ENCODE results near the gene FOXA3.

DNA sequence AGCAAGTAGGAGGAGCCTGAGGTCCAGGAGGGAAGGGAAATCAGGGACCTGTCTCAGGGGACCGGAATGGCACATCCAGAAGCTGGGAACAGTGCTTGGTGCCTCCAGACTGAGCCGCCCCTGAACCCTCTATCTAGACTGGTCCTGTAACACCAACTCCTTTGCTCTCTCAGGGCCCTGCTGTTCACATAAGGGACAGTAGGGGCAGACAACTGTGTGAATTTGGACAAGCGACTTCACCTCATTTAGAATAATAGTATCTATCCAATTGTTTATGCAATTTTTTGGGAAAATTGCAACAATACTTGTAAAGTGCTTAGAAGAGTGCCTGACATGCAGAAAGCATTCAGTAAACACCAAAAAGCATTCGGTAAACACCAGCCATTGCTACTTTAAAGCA lies 15.2 kb upstream of the FOXA3 start:
- TF ChIP-seq ZNF843 (tag by site-specific recombination; IDR thresholded peaks at IDR 0.05) (no peak), ZNF791 (tag by site-specific recombination; IDR thresholded peaks at IDR 0.05) (no peak), ZNF701 (tag by site-specific recombination; IDR thresholded peaks at IDR 0.05) (no peak), ZNF707 (tag by site-specific recombination; IDR thresholded peaks at IDR 0.05) (no peak), IKZF3 (tag by site-specific recombination; IDR thresholded peaks at IDR 0.05) (no peak), ZNF23 (tag by site-specific recombination; IDR thresholded peaks at IDR 0.05; ENCODE audit: borderline replicate concordance) (no peak), SP2 (tag by site-specific recombination; IDR thresholded peaks at IDR 0.05) (no peak), GFI1B (tag by site-specific recombination; IDR thresholded peaks at IDR 0.05) (no peak)
- TF ChIP-seq, protein P1, sequence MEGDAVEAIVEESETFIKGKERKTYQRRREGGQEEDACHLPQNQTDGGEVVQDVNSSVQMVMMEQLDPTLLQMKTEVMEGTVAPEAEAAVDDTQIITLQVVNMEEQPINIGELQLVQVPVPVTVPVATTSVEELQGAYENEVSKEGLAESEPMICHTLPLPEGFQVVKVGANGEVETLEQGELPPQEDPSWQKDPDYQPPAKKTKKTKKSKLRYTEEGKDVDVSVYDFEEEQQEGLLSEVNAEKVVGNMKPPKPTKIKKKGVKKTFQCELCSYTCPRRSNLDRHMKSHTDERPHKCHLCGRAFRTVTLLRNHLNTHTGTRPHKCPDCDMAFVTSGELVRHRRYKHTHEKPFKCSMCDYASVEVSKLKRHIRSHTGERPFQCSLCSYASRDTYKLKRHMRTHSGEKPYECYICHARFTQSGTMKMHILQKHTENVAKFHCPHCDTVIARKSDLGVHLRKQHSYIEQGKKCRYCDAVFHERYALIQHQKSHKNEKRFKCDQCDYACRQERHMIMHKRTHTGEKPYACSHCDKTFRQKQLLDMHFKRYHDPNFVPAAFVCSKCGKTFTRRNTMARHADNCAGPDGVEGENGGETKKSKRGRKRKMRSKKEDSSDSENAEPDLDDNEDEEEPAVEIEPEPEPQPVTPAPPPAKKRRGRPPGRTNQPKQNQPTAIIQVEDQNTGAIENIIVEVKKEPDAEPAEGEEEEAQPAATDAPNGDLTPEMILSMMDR (tag by site-specific recombination; IDR thresholded peaks at IDR 0.05), result no peak
- TF ChIP-seq, protein P2, sequence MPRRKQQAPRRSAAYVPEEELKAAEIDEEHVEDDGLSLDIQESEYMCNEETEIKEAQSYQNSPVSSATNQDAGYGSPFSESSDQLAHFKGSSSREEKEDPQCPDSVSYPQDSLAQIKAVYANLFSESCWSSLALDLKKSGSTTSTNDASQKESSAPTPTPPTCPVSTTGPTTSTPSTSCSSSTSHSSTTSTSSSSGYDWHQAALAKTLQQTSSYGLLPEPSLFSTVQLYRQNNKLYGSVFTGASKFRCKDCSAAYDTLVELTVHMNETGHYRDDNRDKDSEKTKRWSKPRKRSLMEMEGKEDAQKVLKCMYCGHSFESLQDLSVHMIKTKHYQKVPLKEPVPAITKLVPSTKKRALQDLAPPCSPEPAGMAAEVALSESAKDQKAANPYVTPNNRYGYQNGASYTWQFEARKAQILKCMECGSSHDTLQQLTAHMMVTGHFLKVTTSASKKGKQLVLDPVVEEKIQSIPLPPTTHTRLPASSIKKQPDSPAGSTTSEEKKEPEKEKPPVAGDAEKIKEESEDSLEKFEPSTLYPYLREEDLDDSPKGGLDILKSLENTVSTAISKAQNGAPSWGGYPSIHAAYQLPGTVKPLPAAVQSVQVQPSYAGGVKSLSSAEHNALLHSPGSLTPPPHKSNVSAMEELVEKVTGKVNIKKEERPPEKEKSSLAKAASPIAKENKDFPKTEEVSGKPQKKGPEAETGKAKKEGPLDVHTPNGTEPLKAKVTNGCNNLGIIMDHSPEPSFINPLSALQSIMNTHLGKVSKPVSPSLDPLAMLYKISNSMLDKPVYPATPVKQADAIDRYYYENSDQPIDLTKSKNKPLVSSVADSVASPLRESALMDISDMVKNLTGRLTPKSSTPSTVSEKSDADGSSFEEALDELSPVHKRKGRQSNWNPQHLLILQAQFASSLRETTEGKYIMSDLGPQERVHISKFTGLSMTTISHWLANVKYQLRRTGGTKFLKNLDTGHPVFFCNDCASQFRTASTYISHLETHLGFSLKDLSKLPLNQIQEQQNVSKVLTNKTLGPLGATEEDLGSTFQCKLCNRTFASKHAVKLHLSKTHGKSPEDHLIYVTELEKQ (tag by site-specific recombination; IDR thresholded peaks at IDR 0.05; ENCODE audit: borderline replicate concordance), result no peak
- TF ChIP-seq, protein P3, sequence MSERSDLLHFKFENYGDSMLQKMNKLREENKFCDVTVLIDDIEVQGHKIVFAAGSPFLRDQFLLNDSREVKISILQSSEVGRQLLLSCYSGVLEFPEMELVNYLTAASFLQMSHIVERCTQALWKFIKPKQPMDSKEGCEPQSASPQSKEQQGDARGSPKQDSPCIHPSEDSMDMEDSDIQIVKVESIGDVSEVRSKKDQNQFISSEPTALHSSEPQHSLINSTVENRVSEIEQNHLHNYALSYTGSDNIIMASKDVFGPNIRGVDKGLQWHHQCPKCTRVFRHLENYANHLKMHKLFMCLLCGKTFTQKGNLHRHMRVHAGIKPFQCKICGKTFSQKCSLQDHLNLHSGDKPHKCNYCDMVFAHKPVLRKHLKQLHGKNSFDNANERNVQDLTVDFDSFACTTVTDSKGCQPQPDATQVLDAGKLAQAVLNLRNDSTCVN (tag by site-specific recombination; optimal IDR thresholded peaks at IDR 0.05), result no peak
- TF ChIP-seq, protein P4, sequence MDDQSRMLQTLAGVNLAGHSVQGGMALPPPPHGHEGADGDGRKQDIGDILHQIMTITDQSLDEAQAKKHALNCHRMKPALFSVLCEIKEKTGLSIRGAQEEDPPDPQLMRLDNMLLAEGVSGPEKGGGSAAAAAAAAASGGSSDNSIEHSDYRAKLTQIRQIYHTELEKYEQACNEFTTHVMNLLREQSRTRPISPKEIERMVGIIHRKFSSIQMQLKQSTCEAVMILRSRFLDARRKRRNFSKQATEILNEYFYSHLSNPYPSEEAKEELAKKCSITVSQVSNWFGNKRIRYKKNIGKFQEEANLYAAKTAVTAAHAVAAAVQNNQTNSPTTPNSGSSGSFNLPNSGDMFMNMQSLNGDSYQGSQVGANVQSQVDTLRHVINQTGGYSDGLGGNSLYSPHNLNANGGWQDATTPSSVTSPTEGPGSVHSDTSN (CRISPR knock-in tag; IDR thresholded peaks at IDR 0.05), result no peak

All from HEK293 (cell line).